Measurements from ENCODE around the gene SDHA. TPM values are rescaled to one million over a fixed set of nuclear protein-coding genes. Genes with fewer than 3 reads are reported as not detected.
"Not testable (repeated sequence)": the region's sequence is repeated elsewhere in the genome, so short reads cannot be mapped to it uniquely, and the experiment has no call there.

The SDHA gene
- polyA plus RNA-seq, 1 donor, result 101 TPM

DNA sequence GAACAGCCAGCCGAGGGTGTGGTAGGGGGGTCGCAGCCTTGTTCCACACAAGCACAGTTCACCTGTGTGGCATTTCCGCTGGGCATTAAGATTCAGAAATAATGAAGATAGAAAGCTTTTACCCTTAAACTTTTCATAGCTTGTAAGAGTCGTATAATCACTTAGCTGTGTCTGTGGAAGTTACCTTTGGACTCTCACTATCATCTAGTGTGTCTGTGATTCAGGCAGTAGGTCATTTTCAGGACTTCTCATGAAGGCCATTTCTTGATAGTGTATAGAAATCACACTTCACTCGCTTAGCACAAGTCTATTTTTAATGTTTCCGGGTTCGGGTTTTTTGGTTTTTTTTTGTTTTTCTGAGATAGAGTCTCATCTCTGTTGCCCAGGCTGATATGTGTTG, 37.0 kb downstream of the SDHA start:
- not testable (repeated sequence) for DNase-seq (ENCODE audit: low read depth)

DNA sequence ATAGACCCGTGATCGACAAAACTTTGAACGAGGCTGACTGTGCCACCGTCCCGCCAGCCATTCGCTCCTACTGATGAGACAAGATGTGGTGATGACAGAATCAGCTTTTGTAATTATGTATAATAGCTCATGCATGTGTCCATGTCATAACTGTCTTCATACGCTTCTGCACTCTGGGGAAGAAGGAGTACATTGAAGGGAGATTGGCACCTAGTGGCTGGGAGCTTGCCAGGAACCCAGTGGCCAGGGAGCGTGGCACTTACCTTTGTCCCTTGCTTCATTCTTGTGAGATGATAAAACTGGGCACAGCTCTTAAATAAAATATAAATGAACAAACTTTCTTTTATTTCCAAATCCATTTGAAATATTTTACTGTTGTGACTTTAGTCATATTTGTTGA, 38.2 kb downstream of the SDHA start:
- DNase-seq (ENCODE audit: low read depth), result not testable (repeated sequence)

DNA sequence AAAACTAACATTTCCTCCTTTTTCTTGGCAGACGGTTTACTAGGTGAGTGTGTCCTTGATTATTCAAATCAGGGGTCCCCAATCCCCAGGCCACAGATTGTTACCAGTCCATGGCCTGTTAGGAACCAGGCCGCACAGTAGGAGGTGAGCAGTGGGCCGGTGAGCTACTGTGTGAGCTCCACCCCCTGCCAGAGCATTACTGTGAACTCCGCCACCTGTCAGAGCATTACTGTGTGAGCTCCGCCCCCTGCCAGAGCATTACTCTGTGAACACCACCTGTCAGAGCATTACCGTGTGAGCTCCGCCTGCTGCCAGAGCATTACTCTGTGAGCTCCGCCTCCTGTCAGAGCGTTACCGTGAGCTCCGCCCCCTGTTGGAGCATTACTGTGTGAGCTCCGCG, 39.0 kb downstream of the SDHA start:
- DNase-seq (ENCODE audit: low read depth), result no peak

DNA sequence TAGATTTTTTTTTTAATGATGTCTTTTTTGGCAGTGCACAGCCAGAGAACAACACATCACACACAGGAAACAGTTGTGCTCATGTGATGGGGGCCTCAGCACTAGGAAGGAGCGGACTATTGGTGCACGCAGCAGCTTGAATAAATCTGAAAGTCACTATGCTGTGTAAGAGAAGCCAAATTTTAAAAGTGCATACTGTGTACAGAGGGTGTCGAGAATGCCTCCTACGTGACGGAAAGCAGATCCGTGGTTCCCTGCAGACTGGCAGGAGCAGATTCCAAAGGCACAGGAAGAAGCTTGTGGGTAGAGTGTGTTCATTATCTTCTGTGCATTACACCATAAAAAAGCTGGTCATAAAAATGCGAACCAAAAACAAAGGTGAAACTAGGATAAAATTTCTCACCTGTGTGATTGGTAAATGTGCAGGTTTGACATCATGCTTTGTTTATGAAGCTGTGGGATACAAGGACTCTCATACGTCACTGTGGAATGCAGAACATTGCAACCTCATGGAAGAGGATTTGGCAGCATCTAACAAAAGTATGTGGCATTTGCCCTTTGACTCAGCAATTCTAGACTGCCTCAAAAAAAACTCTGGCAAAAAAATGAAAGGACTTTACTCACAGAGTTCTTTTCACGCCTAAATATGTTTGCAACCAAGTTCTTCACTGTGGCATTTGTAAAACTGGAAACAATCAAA, 45.3 kb downstream of the SDHA start:
- DNase-seq (ENCODE audit: low read depth), result not testable (repeated sequence)

DNA sequence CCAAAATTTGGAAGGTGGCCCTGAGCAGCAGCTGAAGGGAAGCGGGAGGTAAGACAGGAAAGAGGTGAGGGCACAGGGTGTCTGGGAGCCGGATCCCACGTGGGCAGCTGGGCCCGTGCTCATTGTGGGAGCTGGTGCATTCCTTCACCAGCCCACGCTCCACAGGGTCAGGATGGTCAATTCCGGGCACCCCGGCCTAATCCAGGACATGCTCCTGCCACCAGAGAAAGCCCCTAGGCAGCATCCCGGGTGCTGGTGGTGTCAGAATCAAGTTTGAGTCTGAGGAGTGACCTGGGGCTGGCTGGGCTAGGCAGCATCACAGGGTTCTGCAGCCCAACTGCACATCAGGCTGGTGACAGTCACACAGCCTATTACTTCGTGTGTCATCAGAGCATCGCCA, 46.2 kb downstream of the SDHA start:
- no peak for DNase-seq (ENCODE audit: low read depth)

DNA sequence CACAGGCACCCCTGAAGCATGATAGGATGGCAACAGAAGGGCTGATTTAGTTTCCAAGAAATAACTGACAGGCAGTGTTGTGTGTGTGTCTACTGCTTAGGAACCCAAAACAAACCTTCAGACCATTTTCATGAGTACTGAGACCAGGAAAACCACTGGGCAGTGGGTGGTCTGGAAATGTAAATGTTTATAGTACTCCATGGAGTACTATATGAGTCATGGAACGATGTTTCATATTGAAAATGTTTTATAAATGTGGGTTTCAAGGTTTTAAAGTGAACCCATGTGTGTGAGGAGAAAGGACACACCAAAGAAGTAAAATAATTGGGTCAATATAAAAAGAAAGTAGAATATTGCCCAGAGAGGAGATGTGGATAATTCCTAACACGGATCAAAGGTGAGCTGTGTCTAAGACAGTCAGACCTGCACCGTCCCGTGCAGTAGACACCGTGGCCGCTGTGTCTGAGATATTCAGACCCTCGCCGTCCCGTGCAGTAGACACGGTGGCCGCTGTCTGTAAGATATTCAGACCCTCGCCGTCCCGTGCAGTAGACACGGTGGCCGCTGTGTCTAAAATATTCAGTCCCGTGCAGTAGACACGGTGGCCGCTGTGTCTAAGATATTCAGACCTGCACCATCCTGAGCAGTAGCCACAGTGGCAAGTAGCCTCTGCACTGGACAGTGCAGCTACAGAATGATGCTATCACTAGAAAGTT, 48.3 kb downstream of the SDHA start:
- DNase-seq (ENCODE audit: low read depth), result not testable (repeated sequence)

- DNase-seq (ENCODE audit: low read depth), result no peak
Observed at GRCh38 chr5:267716-268115, 49.6 kb downstream of the SDHA start.

DNA sequence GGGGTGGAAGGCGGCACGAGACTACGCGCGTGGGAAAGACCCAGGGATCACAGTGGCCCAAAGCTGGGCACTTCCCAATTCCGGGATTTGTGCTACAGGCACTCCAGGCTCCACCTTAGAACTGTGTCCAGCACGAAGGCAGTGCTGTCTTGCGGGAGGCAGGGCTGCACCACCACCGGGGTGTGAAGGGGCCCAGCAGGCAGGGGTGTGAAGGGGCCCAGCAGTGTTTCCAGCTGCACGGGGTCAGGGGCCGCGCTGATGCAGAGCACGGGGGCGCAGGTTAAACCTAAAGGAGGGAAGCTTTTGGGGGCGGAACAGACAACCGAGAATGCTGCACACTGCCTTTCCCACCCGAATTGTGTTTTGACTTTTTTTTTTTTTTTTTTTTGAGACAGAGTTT, 52.2 kb downstream of the SDHA start:
- no peak for DNase-seq (ENCODE audit: low read depth)

GRCh38 chr5:271828-272167, 53.7 kb downstream of the SDHA start:
- not testable (repeated sequence) for DNase-seq (ENCODE audit: low read depth)

DNA sequence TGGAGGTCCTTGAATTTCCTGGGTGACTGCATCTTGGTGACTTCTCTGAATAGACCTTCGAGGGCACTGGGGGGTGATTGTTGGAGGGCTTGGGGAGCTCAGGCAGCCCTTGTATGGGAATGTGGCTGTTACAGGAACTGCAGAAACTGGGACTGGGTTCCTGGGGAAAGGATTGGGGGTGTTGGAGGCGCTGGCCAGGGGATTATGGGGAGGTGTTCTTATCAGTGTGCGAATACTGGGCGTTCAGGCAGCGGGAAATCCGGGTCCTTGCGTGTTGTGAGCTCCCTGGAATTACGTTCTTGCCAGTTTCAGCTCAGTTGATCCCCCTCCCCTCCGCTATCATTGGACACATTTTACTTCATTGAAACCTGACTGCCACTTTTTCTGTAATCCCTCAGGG, 55.0 kb downstream of the SDHA start:
- DNase-seq (ENCODE audit: low read depth), result not testable (repeated sequence)

DNA sequence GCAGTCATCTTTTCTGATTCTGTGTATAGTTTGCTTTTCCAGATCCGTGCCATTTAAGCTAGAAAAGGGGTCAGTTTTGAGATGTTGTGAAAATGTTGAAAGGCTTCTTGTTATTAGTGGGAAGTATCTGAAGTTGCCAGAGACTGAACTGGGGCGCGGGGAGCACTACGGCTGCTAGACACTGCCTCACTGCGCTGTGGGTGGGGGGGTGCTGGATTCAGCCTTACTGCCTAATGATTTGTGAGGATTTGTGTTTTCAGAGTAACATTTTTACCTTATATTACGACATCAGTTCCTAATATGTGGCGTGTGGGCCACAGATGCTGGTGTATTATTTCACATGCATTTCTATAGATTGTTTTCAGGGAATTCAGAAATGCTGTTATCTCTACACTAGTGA, 55.4 kb downstream of the SDHA start:
- DNase-seq (ENCODE audit: low read depth), result not testable (repeated sequence)

- DNase-seq (ENCODE audit: low read depth), result not testable (repeated sequence)
Observed at GRCh38 chr5:274346-274745, 56.2 kb downstream of the SDHA start.

- no peak for DNase-seq (ENCODE audit: low read depth)
Observed at GRCh38 chr5:278646-279045, 60.5 kb downstream of the SDHA start.

- not testable (repeated sequence) for DNase-seq (ENCODE audit: low read depth)
Observed at GRCh38 chr5:279051-279665, 61.0 kb downstream of the SDHA start.

DNA sequence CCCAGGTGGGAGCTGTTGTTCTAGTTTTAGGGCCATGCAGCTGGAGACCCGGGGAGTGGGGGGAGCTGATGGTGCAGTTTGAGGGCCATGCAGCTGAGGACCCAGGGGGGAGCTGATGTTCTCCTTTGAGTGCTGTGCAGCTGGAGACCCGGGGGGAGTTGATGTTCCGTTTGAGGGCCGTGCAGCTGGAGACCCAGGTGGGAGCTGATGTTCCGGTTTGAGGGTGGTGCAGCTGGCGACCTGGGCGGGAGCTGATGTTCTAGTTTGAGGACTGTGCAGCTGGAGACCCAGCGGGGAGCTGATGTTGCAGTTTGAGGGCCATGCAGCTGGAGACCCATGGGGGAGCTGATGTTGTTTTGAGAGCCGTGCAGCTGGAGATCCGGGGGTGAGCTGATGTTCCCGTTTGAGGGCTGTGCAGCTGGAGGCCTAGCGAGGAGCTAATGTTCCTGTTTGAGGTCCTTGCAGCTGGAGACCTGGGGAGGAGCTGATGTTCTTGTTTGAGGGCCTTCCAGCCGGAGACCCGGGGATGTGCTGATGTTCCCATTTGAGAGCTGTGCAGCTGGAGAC, 68.0 kb downstream of the SDHA start:
- DNase-seq (ENCODE audit: low read depth), result no peak

- DNase-seq (ENCODE audit: low read depth), result not testable (repeated sequence)
Observed at GRCh38 chr5:290200-290599, 72.1 kb downstream of the SDHA start.

- not testable (repeated sequence) for DNase-seq (ENCODE audit: low read depth)
Observed at GRCh38 chr5:291345-291744, 73.2 kb downstream of the SDHA start.

DNA sequence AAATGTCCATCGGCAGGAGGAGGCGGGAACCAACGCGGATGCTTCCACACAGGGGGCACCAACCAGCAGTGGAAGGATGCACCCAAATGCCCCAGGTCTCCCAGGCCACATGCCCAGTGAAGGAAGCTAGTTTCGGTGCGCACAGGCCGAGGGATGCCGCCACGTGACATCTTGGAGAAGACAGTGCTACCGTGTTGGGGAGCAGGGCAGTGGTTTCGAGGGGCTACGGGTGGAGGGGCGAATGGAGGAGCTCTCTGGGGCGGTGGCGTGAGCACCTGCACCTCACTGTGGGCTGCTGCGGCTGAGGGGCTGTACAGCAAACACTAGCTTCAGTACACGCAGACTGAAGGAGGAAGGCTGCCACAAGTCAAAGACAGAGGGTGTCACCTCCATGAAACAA, 76.7 kb downstream of the SDHA start:
- DNase-seq (ENCODE audit: low read depth), result not testable (repeated sequence)

GRCh38 chr5:296207-296606, 78.1 kb downstream of the SDHA start:
- not testable (repeated sequence) for DNase-seq (ENCODE audit: low read depth)

- not testable (repeated sequence) for DNase-seq (ENCODE audit: low read depth)
Observed at GRCh38 chr5:296954-297353, 78.8 kb downstream of the SDHA start.

- DNase-seq (ENCODE audit: low read depth), result not testable (repeated sequence)
Observed at GRCh38 chr5:297448-297847, 79.3 kb downstream of the SDHA start.

GRCh38 chr5:297991-298736, 80.0 kb downstream of the SDHA start:
- not testable (repeated sequence) for DNase-seq (ENCODE audit: low read depth)
